Measurements from ENCODE around the gene GRM3.

GRCh38 chr7:86825264-86825663 lies 181.6 kb downstream of the GRM3 start:
- TF ChIP-seq RFX5 (IDR thresholded peaks at IDR 0.05; ENCODE audit: borderline replicate concordance, low read depth, low read length) (no peak), SIRT6 (IDR thresholded peaks at IDR 0.05; ENCODE audit: low read length) (no peak), GABPA (IDR thresholded peaks at IDR 0.05; ENCODE audit: borderline replicate concordance, insufficient read depth, low read length) (no peak), ZNF274 (IDR thresholded peaks at IDR 0.05; ENCODE audit: borderline replicate concordance, extremely low read depth, low read length) (no peak), CTCF (IDR thresholded peaks at IDR 0.05; ENCODE audit: control extremely low read depth in 1 of 3, insufficient read depth in 1 of 3, low read depth in 1 of 3, low read length in 3 of 3) (no peak)

Data from H1 (cell line).